Kidney epithelial cell (primary cell): ENCODE measurements around the gene PPP2R3B. TPM values are rescaled to one million over a fixed set of nuclear protein-coding genes. Genes with fewer than 3 reads are reported as not detected.
A peak's percentile ranks its signal among the peaks of the same experiment; 100 is the strongest.

ENCODE experiments used
- DNase-seq: peaks from one replicate; pipeline ENCODE4 v3.0.0-alpha.2; 2010; ENCODE audit warnings: low read depth
- H3K27me3 ChIP-seq: 2 replicates; pipeline ENCODE4 v1.6.0; 2011; ENCODE audit warnings: low read length; ENCODE audit not compliant: control insufficient read depth, insufficient read depth
- H3K36me3 ChIP-seq: 2 replicates; pipeline ENCODE4 v1.5.1; 2011; ENCODE audit warnings: low read length; ENCODE audit not compliant: control insufficient read depth, insufficient read depth
- H3K4me3 ChIP-seq: 2 replicates; pipeline ENCODE4 v1.5.1; 2011; ENCODE audit warnings: low read depth, mild to moderate bottlenecking, control low read depth, low read length
- total RNA-seq: library from RNA; depleted of rRNA; stranded (reverse); fragments of >200 nt; gene quantifications from 2 replicates; pipeline ENCODE4 v1.2.3, GENCODE V29; 2015
- TF ChIP-seq, protein P1 (sequence below): IDR thresholded peaks from 2 replicates; pipeline ENCODE4 v1.5.1; 2011; ENCODE audit warnings: mild to moderate bottlenecking, moderate library complexity, low read length, control low read depth, inconsistent platforms; ENCODE audit not compliant: insufficient read depth, poor library complexity, severe bottlenecking

PPP2R3B gene
- total RNA-seq, 1 donor from 2014 or later: 17.7 TPM

- Histone ChIP-seq H3K4me3 (no peak overlapping the region), H3K27me3 (peaks cover 48% of the 10 kb centered on the region)
- no peak for DNase-seq
Observed at GRCh38 chrX:374596-374995, 12.1 kb downstream of the PPP2R3B start.

DNA sequence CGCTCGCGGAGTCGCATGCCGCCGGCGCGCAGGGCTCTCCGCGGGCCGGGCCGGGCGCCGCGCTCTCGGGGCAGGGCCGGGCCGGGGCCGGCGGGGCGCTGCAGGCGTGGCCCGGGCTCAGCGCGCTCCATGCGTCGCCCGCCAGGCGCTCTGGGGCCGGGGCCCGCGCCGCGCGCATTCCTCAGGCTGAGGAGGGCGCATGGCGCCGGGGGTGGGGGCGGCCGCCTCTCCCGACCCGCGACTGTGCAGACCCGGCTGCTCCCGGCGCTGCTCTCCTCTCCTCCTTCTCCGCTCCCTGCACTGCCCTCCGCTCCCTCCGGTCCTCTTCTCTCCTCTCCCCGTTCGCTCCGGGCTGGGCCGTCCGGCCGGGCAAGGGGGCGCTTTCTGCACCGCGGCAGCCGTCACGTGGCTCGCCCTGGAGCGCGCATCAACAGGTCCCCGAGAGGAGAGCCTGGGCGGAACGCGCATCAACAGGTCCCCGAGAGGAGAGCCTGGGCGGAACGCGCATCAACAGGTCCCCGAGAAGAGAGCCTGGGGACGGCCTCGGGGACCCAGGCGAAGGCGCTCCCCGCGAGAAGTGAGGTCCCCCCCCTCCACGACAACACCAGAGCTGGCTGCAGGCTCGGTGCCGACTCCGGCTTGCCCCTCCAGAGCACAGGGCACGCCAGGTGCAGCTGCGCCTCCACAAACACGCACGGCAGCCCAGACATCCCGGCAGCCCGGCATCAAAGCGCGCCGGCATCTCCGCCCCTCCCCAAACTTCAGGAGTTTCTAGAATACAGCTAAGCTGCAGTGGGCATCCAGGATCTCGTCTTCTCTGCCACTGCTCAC lies 12.9 kb downstream of the PPP2R3B start:
- no peak for DNase-seq
- peaks cover 48% of the 10 kb centered on the region for H3K27me3 ChIP-seq
- TF ChIP-seq, protein P1, sequence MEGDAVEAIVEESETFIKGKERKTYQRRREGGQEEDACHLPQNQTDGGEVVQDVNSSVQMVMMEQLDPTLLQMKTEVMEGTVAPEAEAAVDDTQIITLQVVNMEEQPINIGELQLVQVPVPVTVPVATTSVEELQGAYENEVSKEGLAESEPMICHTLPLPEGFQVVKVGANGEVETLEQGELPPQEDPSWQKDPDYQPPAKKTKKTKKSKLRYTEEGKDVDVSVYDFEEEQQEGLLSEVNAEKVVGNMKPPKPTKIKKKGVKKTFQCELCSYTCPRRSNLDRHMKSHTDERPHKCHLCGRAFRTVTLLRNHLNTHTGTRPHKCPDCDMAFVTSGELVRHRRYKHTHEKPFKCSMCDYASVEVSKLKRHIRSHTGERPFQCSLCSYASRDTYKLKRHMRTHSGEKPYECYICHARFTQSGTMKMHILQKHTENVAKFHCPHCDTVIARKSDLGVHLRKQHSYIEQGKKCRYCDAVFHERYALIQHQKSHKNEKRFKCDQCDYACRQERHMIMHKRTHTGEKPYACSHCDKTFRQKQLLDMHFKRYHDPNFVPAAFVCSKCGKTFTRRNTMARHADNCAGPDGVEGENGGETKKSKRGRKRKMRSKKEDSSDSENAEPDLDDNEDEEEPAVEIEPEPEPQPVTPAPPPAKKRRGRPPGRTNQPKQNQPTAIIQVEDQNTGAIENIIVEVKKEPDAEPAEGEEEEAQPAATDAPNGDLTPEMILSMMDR: no peak
- H3K4me3 ChIP-seq: peak overlapping the region; percentile 33
- no peaks in the 10 kb centered on the region for H3K36me3 ChIP-seq

More at GRCh38 chrX:374596-374995, 12.1 kb downstream of the PPP2R3B start:
- TF ChIP-seq, protein P1: no peak
- no peaks in the 10 kb centered on the region for H3K36me3 ChIP-seq

GRCh38 chrX:372856-373640 lies 13.7 kb downstream of the PPP2R3B start:
- H3K4me3 ChIP-seq: peak overlapping the region; percentile 16
- H3K36me3 ChIP-seq: no peaks in the 10 kb centered on the region
- H3K27me3 ChIP-seq: peaks cover 48% of the 10 kb centered on the region
- TF ChIP-seq, protein P1: no peak
- no peak for DNase-seq

DNA sequence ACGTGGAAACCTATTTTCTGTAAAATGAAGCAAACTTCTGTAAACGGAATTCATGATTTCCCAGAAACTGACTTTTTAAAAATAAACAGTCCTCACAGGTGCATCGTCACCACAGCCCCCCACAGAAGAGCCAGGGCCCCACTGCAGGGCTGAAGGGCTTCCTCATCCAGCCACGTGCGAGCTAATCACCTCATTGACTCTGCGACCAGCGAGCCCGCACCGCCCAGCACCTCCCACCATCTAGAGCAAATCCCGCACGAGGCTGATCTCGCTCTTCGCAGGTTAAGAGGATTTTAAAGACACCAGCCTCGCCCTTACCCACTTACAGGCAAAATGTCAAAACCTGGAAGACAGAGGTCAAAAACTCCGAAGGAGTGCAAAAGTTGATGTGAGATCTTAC lies 14.8 kb downstream of the PPP2R3B start:
- DNase-seq: no peak
- Histone ChIP-seq H3K4me3 (no peak overlapping the region), H3K36me3 (no peaks in the 10 kb centered on the region), H3K27me3 (peaks cover 48% of the 10 kb centered on the region)
- TF ChIP-seq, protein P1: no peak

- Histone ChIP-seq H3K27me3 (peaks cover 48% of the 10 kb centered on the region), H3K4me3 (no peak overlapping the region), H3K36me3 (no peaks in the 10 kb centered on the region)
- DNase-seq: no peak
- TF ChIP-seq, protein P1: no peak
Observed at GRCh38 chrX:370963-371745, 15.6 kb downstream of the PPP2R3B start.
